Measurements from ENCODE around the gene GPN3.

GRCh38 chr12:110424237-110424636 is 43.8 kb downstream of the GPN3 start:
- TF ChIP-seq CTCF (IDR thresholded peaks at IDR 0.05), result no peak
- no peak for TF ChIP-seq EP300 (IDR thresholded peaks at IDR 0.05)
- no peak for TF ChIP-seq POLR2A (IDR thresholded peaks at IDR 0.05)

Measured in ovary (tissue), 3 donors.